Medulla oblongata (tissue), 1 donor: Measurements from ENCODE around the gene SCAMP3.
"Not testable (repeated sequence)": the region's sequence is repeated elsewhere in the genome, so short reads cannot be mapped to it uniquely, and the experiment has no call there.

ENCODE experiments used
- DNase-seq: peaks from one replicate; pipeline ENCODE4 v3.0.0-alpha.2; 2015; ENCODE audit errors: extremely low spot score

Gene SCAMP3

GRCh38 chr1:155254714-155255242, 7.4 kb downstream of the SCAMP3 start:
- DNase-seq = no peak

GRCh38 chr1:155254228-155254713, 7.9 kb downstream of the SCAMP3 start:
- no peak for DNase-seq

GRCh38 chr1:155253797-155254196, 8.4 kb downstream of the SCAMP3 start:
- DNase-seq = no peak

GRCh38 chr1:155253208-155253607, 9.0 kb downstream of the SCAMP3 start:
- no peak for DNase-seq

GRCh38 chr1:155251566-155251965, 10.6 kb downstream of the SCAMP3 start:
- DNase-seq = no peak

- DNase-seq = peak; percentile 96
These were observed 11.3 kb downstream of the SCAMP3 start for GRCh38 chr1:155250633-155251449.

GRCh38 chr1:155250246-155250632, 11.9 kb downstream of the SCAMP3 start:
- no peak for DNase-seq

- DNase-seq = no peak
These were observed 14.2 kb downstream of the SCAMP3 start for GRCh38 chr1:155247667-155248553.

GRCh38 chr1:155246796-155247195, 15.4 kb downstream of the SCAMP3 start:
- DNase-seq = not testable (repeated sequence)

GRCh38 chr1:155245163-155245524, 17.0 kb downstream of the SCAMP3 start:
- DNase-seq = no peak

- DNase-seq = peak; percentile 100
These were observed 17.6 kb downstream of the SCAMP3 start for GRCh38 chr1:155244368-155245162.

- no peak for DNase-seq
These were observed 19.3 kb downstream of the SCAMP3 start for GRCh38 chr1:155242805-155243358.

GRCh38 chr1:155241841-155242264, 20.3 kb downstream of the SCAMP3 start:
- no peak for DNase-seq

GRCh38 chr1:155241069-155241679, 21.0 kb downstream of the SCAMP3 start:
- DNase-seq = peak; percentile 94

- DNase-seq = no peak
These were observed 25.7 kb downstream of the SCAMP3 start for GRCh38 chr1:155236451-155236850.

- not testable (repeated sequence) for DNase-seq
These were observed 26.8 kb downstream of the SCAMP3 start for GRCh38 chr1:155235375-155235774.

- DNase-seq = not testable (repeated sequence)
These were observed 28.7 kb downstream of the SCAMP3 start for GRCh38 chr1:155233502-155233901.

GRCh38 chr1:155232001-155232978, 29.9 kb downstream of the SCAMP3 start:
- peak; percentile 76 for DNase-seq

GRCh38 chr1:155231302-155231701, 30.9 kb downstream of the SCAMP3 start:
- not testable (repeated sequence) for DNase-seq

- DNase-seq = no peak
These were observed 34.1 kb downstream of the SCAMP3 start for GRCh38 chr1:155228096-155228427.
